Glutamatergic neuron (in vitro differentiated cells): Measurements from ENCODE around the gene FNDC3A. TPM values are rescaled to one million over a fixed set of nuclear protein-coding genes. Genes with fewer than 3 reads are reported as not detected.

ENCODE experiments used
- DNase-seq: peaks from one replicate; pipeline ENCODE4 v3.0.0; 2022
- H3K27ac Mint-ChIP-seq: one replicate; pipeline ENCODE4 v1.8.0; 2020; ENCODE audit warnings: mild to moderate bottlenecking, mixed read lengths, inconsistent platforms; ENCODE audit not compliant: unreplicated experiment
- H3K27me3 Mint-ChIP-seq: one replicate; pipeline ENCODE4 v1.8.0; 2020; ENCODE audit warnings: mild to moderate bottlenecking, moderate library complexity, mixed read lengths, inconsistent platforms; ENCODE audit not compliant: unreplicated experiment
- H3K36me3 Mint-ChIP-seq: one replicate; pipeline ENCODE4 v1.8.0; 2020; ENCODE audit warnings: mild to moderate bottlenecking, mixed read lengths, inconsistent platforms; ENCODE audit not compliant: unreplicated experiment
- H3K4me1 Mint-ChIP-seq: one replicate; pipeline ENCODE4 v1.8.0; 2020; ENCODE audit warnings: mild to moderate bottlenecking, low read depth, mixed read lengths, inconsistent platforms; ENCODE audit not compliant: unreplicated experiment
- H3K4me3 Mint-ChIP-seq: one replicate; pipeline ENCODE4 v1.8.0; 2020; ENCODE audit warnings: mild to moderate bottlenecking, mixed read lengths, inconsistent platforms; ENCODE audit not compliant: unreplicated experiment
- H3K9me3 Mint-ChIP-seq: one replicate; pipeline ENCODE4 v1.8.0; 2020; ENCODE audit warnings: mild to moderate bottlenecking, moderate library complexity, mixed read lengths, inconsistent platforms; ENCODE audit not compliant: unreplicated experiment
- CTCF ChIP-seq: fragments of 200-600 bp; sonication (generic); IDR thresholded peaks from one replicate; pipeline ENCODE4 v1.5.0; 2021; ENCODE audit not compliant: partially characterized antibody, unreplicated experiment
- total RNA-seq: library from RNA; stranded (reverse); fragmentation: NEBNext Ultra II Directional; extraction: Animal tissue kit (Norgen Biotek cat#: 25700); gene quantifications from one replicate; pipeline ENCODE4 v1.2.1, GENCODE V29; 2021; ENCODE audit not compliant: unreplicated experiment

The FNDC3A gene
- total RNA-seq, 1 donor from 2014 or later, result 46.3 TPM

DNA sequence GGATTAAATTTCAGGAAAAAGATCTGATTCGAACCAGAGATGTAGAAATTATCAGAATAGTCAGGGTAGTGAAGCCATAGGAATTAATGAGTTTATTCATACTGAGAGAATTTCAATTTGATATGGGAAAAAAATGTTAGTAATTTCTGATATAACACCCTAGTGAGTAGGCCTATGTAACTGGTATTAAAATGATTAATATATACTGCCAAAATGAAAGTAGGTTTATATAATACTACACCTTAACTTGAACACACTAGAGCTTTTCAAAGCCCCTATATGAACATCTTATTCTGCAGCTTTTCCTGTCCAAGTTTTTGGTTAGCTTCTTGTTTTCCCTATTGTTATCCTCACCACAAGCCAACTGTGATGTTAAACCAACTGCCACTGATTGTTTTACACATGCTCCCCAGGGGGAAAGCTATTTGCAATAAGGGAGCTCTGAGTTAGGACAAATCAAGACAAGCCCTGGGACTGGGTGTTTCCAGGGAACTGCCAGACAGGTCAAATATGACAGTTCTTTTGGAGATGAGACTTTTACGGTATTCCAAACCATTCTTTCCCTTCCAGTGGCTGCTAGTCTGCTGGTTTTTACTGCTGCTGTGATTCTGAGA is 45.3 kb downstream of the FNDC3A start:
- H3K27ac Mint-ChIP-seq, result no peak overlapping the region
- no peaks in the 10 kb centered on the region for H3K27me3 Mint-ChIP-seq
- peaks cover 2% of the 10 kb centered on the region for H3K9me3 Mint-ChIP-seq
- H3K4me1 Mint-ChIP-seq, result peaks cover 2% of the 10 kb centered on the region
- DNase-seq, result no peak
- H3K36me3 Mint-ChIP-seq, result peaks cover 13% of the 10 kb centered on the region
- TF ChIP-seq CTCF, result no peak
- no peak overlapping the region for H3K4me3 Mint-ChIP-seq

DNA sequence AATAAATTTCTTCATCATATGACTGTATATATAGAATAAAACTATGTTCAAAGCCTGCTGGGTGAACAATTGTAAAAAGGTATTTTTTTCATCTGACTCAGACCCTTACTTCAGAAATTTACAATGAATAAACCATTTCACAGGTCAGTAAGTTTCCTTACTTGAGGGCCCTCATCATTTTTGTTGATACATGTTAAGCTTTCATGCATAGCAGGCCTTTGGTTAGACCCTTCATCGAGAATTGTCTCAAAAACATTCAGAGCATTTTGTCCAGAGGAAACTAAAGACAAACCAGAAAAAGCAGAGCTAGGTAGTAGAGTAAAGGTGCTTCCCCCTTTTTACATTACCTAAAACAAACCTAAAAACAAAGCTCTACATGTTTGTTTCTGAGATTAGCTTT is 46.2 kb downstream of the FNDC3A start:
- Mint-ChIP-seq H3K27me3 (no peaks in the 10 kb centered on the region), H3K4me3 (no peak overlapping the region), H3K9me3 (peaks cover 2% of the 10 kb centered on the region), H3K36me3 (peaks cover 13% of the 10 kb centered on the region), H3K4me1 (peaks cover 2% of the 10 kb centered on the region), H3K27ac (no peak overlapping the region)
- DNase-seq, result no peak
- no peak for TF ChIP-seq CTCF

- peaks cover 2% of the 10 kb centered on the region for H3K4me1 Mint-ChIP-seq
- peaks cover 2% of the 10 kb centered on the region for H3K9me3 Mint-ChIP-seq
- H3K4me3 Mint-ChIP-seq, result no peak overlapping the region
- DNase-seq, result no peak
- TF ChIP-seq CTCF, result no peak
- peaks cover 13% of the 10 kb centered on the region for H3K36me3 Mint-ChIP-seq
- H3K27ac Mint-ChIP-seq, result no peak overlapping the region
- no peaks in the 10 kb centered on the region for H3K27me3 Mint-ChIP-seq
Measured at GRCh38 chr13:49022472-49023144, 46.9 kb downstream of the FNDC3A start.

DNA sequence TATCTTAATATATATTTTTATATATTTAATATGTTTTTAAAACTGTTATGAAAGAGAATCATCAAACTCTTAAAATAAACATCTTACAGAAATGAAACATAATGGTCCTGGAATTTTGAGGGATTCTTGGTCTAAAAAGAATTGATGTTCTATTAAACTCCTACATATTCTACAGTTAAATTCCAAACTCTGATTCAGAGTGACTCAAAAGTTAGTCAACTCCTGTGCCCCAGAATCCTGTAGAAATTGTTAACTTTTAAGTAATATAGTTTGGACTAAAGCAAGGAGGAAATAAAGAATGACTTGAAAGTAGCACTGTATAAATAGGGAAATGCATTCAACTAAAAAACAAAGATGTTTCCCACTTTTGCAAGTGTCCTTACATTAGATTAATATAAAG is 47.7 kb downstream of the FNDC3A start:
- peaks cover 2% of the 10 kb centered on the region for H3K4me1 Mint-ChIP-seq
- no peak overlapping the region for H3K27ac Mint-ChIP-seq
- no peaks in the 10 kb centered on the region for H3K27me3 Mint-ChIP-seq
- no peak for TF ChIP-seq CTCF
- peaks cover 13% of the 10 kb centered on the region for H3K36me3 Mint-ChIP-seq
- no peak overlapping the region for H3K4me3 Mint-ChIP-seq
- no peak for DNase-seq
- H3K9me3 Mint-ChIP-seq, result peaks cover 2% of the 10 kb centered on the region

GRCh38 chr13:49026851-49027250 is 51.1 kb downstream of the FNDC3A start:
- DNase-seq, result no peak
- no peaks in the 10 kb centered on the region for H3K27me3 Mint-ChIP-seq

More at GRCh38 chr13:49026851-49027250, 51.1 kb downstream of the FNDC3A start:
- no peaks in the 10 kb centered on the region for H3K9me3 Mint-ChIP-seq
- no peak for TF ChIP-seq CTCF
- H3K4me3 Mint-ChIP-seq, result no peak overlapping the region
- H3K4me1 Mint-ChIP-seq, result no peaks in the 10 kb centered on the region
- no peak overlapping the region for H3K27ac Mint-ChIP-seq
- peaks cover 5% of the 10 kb centered on the region for H3K36me3 Mint-ChIP-seq
